Measurements from ENCODE around the gene SNX25.
"Not testable (repeated sequence)": the region's sequence is repeated elsewhere in the genome, so short reads cannot be mapped to it uniquely, and the experiment has no call there.

Gene SNX25

GRCh38 chr4:185255868-185256267 lies 46.5 kb downstream of the SNX25 start:
- Histone ChIP-seq H3K4me3 (ENCODE audit: insufficient read length, low read depth) (no peak overlapping the region), H3K27me3 (ENCODE audit: insufficient read depth, insufficient read length) (no peaks in the 10 kb centered on the region), H3K9ac (ENCODE audit: insufficient read length, low read depth) (no peak overlapping the region), H3K9me3 (ENCODE audit: insufficient read depth, low read length) (no peaks in the 10 kb centered on the region), H3K4me1 (ENCODE audit: insufficient read depth, insufficient read length) (no peaks in the 10 kb centered on the region), H3K36me3 (ENCODE audit: insufficient read depth, insufficient read length, low read length) (no peaks in the 10 kb centered on the region)
- no peak for DNase-seq (ENCODE audit: low read depth, low spot score)
- no peak for TF ChIP-seq ZNF274 (IDR thresholded peaks at IDR 0.05; ENCODE audit: low read depth, low read length)
- TF ChIP-seq SUZ12 (IDR thresholded peaks at IDR 0.05; ENCODE audit: extremely low read depth, insufficient read depth, insufficient read length) = no peak
- TF ChIP-seq YY1 (IDR thresholded peaks at IDR 0.05; ENCODE audit: insufficient read depth, insufficient read length) = no peak

GRCh38 chr4:185256446-185256845 lies 47.0 kb downstream of the SNX25 start:
- DNase-seq (ENCODE audit: low read depth, low spot score) = no peak
- no peaks in the 10 kb centered on the region for H3K27me3 ChIP-seq (ENCODE audit: insufficient read depth, insufficient read length)
- H3K36me3 ChIP-seq (ENCODE audit: insufficient read depth, insufficient read length, low read length) = no peaks in the 10 kb centered on the region
- H3K9me3 ChIP-seq (ENCODE audit: insufficient read depth, low read length) = no peaks in the 10 kb centered on the region
- no peaks in the 10 kb centered on the region for H3K4me1 ChIP-seq (ENCODE audit: insufficient read depth, insufficient read length)
- TF ChIP-seq SUZ12 (IDR thresholded peaks at IDR 0.05; ENCODE audit: extremely low read depth, insufficient read depth, insufficient read length) (no peak), YY1 (IDR thresholded peaks at IDR 0.05; ENCODE audit: insufficient read depth, insufficient read length) (no peak), ZNF274 (IDR thresholded peaks at IDR 0.05; ENCODE audit: low read depth, low read length) (no peak)
- H3K4me3 ChIP-seq (ENCODE audit: insufficient read length, low read depth) = no peak overlapping the region
- no peak overlapping the region for H3K9ac ChIP-seq (ENCODE audit: insufficient read length, low read depth)

- Histone ChIP-seq H3K9ac (ENCODE audit: insufficient read length, low read depth) (no peak overlapping the region), H3K36me3 (ENCODE audit: insufficient read depth, insufficient read length, low read length) (no peaks in the 10 kb centered on the region), H3K4me3 (ENCODE audit: insufficient read length, low read depth) (no peak overlapping the region), H3K27me3 (ENCODE audit: insufficient read depth, insufficient read length) (no peaks in the 10 kb centered on the region), H3K4me1 (ENCODE audit: insufficient read depth, insufficient read length) (no peaks in the 10 kb centered on the region), H3K9me3 (ENCODE audit: insufficient read depth, low read length) (no peaks in the 10 kb centered on the region)
- TF ChIP-seq SUZ12 (IDR thresholded peaks at IDR 0.05; ENCODE audit: extremely low read depth, insufficient read depth, insufficient read length) (no peak), YY1 (IDR thresholded peaks at IDR 0.05; ENCODE audit: insufficient read depth, insufficient read length) (no peak), ZNF274 (IDR thresholded peaks at IDR 0.05; ENCODE audit: low read depth, low read length) (no peak)
- no peak for DNase-seq (ENCODE audit: low read depth, low spot score)
Measured at GRCh38 chr4:185257086-185257485, 47.7 kb downstream of the SNX25 start.

- Histone ChIP-seq H3K36me3 (ENCODE audit: insufficient read depth, insufficient read length, low read length) (peaks cover 1% of the 10 kb centered on the region), H3K4me3 (ENCODE audit: insufficient read length, low read depth) (no peak overlapping the region), H3K4me1 (ENCODE audit: insufficient read depth, insufficient read length) (no peaks in the 10 kb centered on the region), H3K9me3 (ENCODE audit: insufficient read depth, low read length) (no peaks in the 10 kb centered on the region), H3K9ac (ENCODE audit: insufficient read length, low read depth) (no peak overlapping the region), H3K27me3 (ENCODE audit: insufficient read depth, insufficient read length) (no peaks in the 10 kb centered on the region)
- TF ChIP-seq YY1 (IDR thresholded peaks at IDR 0.05; ENCODE audit: insufficient read depth, insufficient read length) = no peak
- no peak for TF ChIP-seq ZNF274 (IDR thresholded peaks at IDR 0.05; ENCODE audit: low read depth, low read length)
- no peak for TF ChIP-seq SUZ12 (IDR thresholded peaks at IDR 0.05; ENCODE audit: extremely low read depth, insufficient read depth, insufficient read length)
- DNase-seq (ENCODE audit: low read depth, low spot score) = no peak
Measured at GRCh38 chr4:185257694-185258093, 48.3 kb downstream of the SNX25 start.

GRCh38 chr4:185258741-185259140 lies 49.3 kb downstream of the SNX25 start:
- not testable (repeated sequence) for H3K27me3 ChIP-seq (ENCODE audit: insufficient read depth, insufficient read length); DNase-seq (ENCODE audit: low read depth, low spot score); H3K9me3 ChIP-seq (ENCODE audit: insufficient read depth, low read length); H3K4me1 ChIP-seq (ENCODE audit: insufficient read depth, insufficient read length); H3K36me3 ChIP-seq (ENCODE audit: insufficient read depth, insufficient read length, low read length); H3K9ac ChIP-seq (ENCODE audit: insufficient read length, low read depth); H3K4me3 ChIP-seq (ENCODE audit: insufficient read length, low read depth)

GRCh38 chr4:185259719-185260118 lies 50.3 kb downstream of the SNX25 start:
- H3K4me1 ChIP-seq (ENCODE audit: insufficient read depth, insufficient read length) = no peaks in the 10 kb centered on the region

GRCh38 chr4:185261946-185262345 lies 52.5 kb downstream of the SNX25 start:
- Histone ChIP-seq H3K27me3 (ENCODE audit: insufficient read depth, insufficient read length) (no peaks in the 10 kb centered on the region), H3K9ac (ENCODE audit: insufficient read length, low read depth) (no peak overlapping the region), H3K4me1 (ENCODE audit: insufficient read depth, insufficient read length) (no peaks in the 10 kb centered on the region), H3K4me3 (ENCODE audit: insufficient read length, low read depth) (no peak overlapping the region), H3K36me3 (ENCODE audit: insufficient read depth, insufficient read length, low read length) (peaks cover 2% of the 10 kb centered on the region), H3K9me3 (ENCODE audit: insufficient read depth, low read length) (no peaks in the 10 kb centered on the region)
- TF ChIP-seq SUZ12 (IDR thresholded peaks at IDR 0.05; ENCODE audit: extremely low read depth, insufficient read depth, insufficient read length) (no peak), ZNF274 (IDR thresholded peaks at IDR 0.05; ENCODE audit: low read depth, low read length) (no peak), YY1 (IDR thresholded peaks at IDR 0.05; ENCODE audit: insufficient read depth, insufficient read length) (no peak)
- no peak for DNase-seq (ENCODE audit: low read depth, low spot score)

More at GRCh38 chr4:185259719-185260118, 50.3 kb downstream of the SNX25 start:
- Histone ChIP-seq H3K9ac (ENCODE audit: insufficient read length, low read depth) (no peak overlapping the region), H3K4me3 (ENCODE audit: insufficient read length, low read depth) (no peak overlapping the region), H3K27me3 (ENCODE audit: insufficient read depth, insufficient read length) (no peaks in the 10 kb centered on the region), H3K9me3 (ENCODE audit: insufficient read depth, low read length) (no peaks in the 10 kb centered on the region), H3K36me3 (ENCODE audit: insufficient read depth, insufficient read length, low read length) (peaks cover 2% of the 10 kb centered on the region)
- DNase-seq (ENCODE audit: low read depth, low spot score) = no peak
- TF ChIP-seq YY1 (IDR thresholded peaks at IDR 0.05; ENCODE audit: insufficient read depth, insufficient read length) = no peak
- no peak for TF ChIP-seq SUZ12 (IDR thresholded peaks at IDR 0.05; ENCODE audit: extremely low read depth, insufficient read depth, insufficient read length)
- TF ChIP-seq ZNF274 (IDR thresholded peaks at IDR 0.05; ENCODE audit: low read depth, low read length) = no peak

- no peak for DNase-seq (ENCODE audit: low read depth, low spot score)
- no peaks in the 10 kb centered on the region for H3K4me1 ChIP-seq (ENCODE audit: insufficient read depth, insufficient read length)
- no peaks in the 10 kb centered on the region for H3K27me3 ChIP-seq (ENCODE audit: insufficient read depth, insufficient read length)
- peaks cover 6% of the 10 kb centered on the region for H3K36me3 ChIP-seq (ENCODE audit: insufficient read depth, insufficient read length, low read length)
- no peak overlapping the region for H3K4me3 ChIP-seq (ENCODE audit: insufficient read length, low read depth)
- no peaks in the 10 kb centered on the region for H3K9me3 ChIP-seq (ENCODE audit: insufficient read depth, low read length)
- H3K9ac ChIP-seq (ENCODE audit: insufficient read length, low read depth) = no peak overlapping the region
- no peak for TF ChIP-seq YY1 (IDR thresholded peaks at IDR 0.05; ENCODE audit: insufficient read depth, insufficient read length)
- no peak for TF ChIP-seq ZNF274 (IDR thresholded peaks at IDR 0.05; ENCODE audit: low read depth, low read length)
- no peak for TF ChIP-seq SUZ12 (IDR thresholded peaks at IDR 0.05; ENCODE audit: extremely low read depth, insufficient read depth, insufficient read length)
Measured at GRCh38 chr4:185263419-185263818, 54.0 kb downstream of the SNX25 start.

Data from NT2/D1 (cell line).